GM21528 (cell line): ENCODE data around the gene KLF13.
A peak's percentile ranks its signal among the peaks of the same experiment; 100 is the strongest.

ENCODE experiments used
- ATAC-seq: cut with Tn5 transposase; IDR thresholded peaks from one replicate; pipeline ENCODE4 v1.9.1; 2021; ENCODE audit warnings: mild to moderate bottlenecking, moderate library complexity; ENCODE audit not compliant: unreplicated experiment, low FRiP score

Gene KLF13

GRCh38 chr15:31326156-31326874 lies at the start of gene KLF13:
KLF13 (plus strand) TSS chr15:31326835; CDS start chr15:31327213, 378 bp downstream.
- ATAC-seq = peak; percentile 62

- ATAC-seq = no peak
Observed at GRCh38 chr15:31277335-31278060, 49.1 kb upstream of the KLF13 start.

DNA sequence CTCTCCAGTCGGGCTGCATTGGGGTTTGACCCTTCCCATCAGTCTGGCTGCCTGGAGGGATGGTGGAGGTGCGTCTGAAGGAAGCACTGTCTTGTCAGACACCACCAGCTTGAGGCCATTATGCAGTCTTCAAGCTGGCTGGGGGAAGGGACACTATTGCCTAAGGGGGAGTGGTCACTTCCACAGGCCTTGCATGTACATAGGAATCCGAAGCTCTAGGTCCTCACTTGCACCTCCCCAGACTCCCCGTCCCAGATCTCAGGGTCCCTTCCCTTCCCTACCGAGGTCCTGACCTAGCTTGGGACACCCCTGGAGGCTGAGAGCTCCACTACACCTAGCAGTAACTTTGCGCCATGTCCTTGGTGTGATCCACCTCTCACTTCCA lies 48.6 kb upstream of the KLF13 start:
- ATAC-seq = no peak

- no peak for ATAC-seq
Observed at GRCh38 chr15:31278544-31279220, 48.0 kb upstream of the KLF13 start.

GRCh38 chr15:31279221-31280045 lies 47.2 kb upstream of the KLF13 start:
- no peak for ATAC-seq

- no peak for ATAC-seq
Observed at GRCh38 chr15:31280046-31280830, 46.4 kb upstream of the KLF13 start.

GRCh38 chr15:31280831-31281216 lies 45.8 kb upstream of the KLF13 start:
- no peak for ATAC-seq

DNA sequence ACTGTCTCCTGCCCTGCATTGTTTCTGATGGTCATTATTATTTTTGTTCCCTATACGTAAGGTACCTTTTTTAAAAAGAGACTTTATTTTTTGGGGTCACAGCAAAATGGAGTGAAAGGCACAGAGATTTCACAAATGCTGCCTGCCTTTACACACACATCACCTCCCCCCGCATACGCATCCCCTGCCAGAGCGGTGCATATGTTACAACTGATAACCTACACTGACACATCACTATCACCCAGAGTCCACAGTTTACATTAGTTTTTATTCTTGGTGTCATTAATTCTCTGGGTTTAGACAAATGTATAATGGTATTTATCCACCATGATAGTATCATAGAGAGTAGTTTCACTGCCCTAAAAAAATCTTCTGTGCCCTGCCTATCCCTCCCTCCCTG lies 43.6 kb upstream of the KLF13 start:
- no peak for ATAC-seq

- ATAC-seq = peak; percentile 68
Observed at GRCh38 chr15:31285772-31286261, 40.8 kb upstream of the KLF13 start.

- no peak for ATAC-seq
Observed at GRCh38 chr15:31291048-31291578, 35.5 kb upstream of the KLF13 start.

GRCh38 chr15:31292391-31293015 lies 34.1 kb upstream of the KLF13 start:
- ATAC-seq = no peak

- ATAC-seq = no peak
Observed at GRCh38 chr15:31293655-31294054, 33.0 kb upstream of the KLF13 start.

DNA sequence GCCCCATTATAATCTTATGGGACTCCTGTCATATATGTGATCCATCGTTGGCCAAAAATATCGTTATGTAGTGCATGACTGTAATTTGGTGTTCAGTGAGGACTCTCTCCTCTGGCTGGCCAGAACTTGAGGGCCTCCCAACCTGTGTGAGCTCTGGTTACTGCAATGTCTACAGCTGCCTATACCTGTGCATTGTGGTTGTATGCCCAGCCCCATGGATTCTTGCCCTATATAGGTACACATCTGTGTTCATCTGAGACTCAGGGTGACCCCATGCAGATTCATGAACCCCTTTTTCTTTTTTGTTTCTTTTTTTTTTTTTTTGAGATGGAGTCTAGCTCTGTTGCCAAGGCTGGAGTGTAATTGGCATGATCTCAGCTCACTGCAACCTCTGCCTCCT lies 32.6 kb upstream of the KLF13 start:
- no peak for ATAC-seq

- no peak for ATAC-seq
Observed at GRCh38 chr15:31295658-31296057, 31.0 kb upstream of the KLF13 start.

DNA sequence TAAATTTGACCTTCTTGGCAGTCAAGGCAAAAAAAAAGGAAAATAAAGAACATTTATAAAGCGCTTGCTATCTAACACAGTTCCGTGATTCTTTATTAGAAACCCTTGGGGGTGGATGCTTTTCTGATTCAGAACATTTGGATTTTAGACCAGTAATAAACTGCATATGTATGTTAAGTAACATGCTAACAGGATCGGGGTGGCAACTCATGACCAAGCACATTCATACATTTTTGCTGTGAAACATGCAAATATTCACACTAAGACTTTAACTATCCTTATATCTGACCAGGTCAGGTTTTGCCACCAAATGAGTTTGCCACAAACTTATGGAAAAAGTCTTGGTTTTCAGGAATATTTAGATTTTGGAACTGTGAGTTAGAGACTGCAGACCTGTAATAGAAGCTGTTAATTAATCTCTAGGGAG lies 30.4 kb upstream of the KLF13 start:
- no peak for ATAC-seq

DNA sequence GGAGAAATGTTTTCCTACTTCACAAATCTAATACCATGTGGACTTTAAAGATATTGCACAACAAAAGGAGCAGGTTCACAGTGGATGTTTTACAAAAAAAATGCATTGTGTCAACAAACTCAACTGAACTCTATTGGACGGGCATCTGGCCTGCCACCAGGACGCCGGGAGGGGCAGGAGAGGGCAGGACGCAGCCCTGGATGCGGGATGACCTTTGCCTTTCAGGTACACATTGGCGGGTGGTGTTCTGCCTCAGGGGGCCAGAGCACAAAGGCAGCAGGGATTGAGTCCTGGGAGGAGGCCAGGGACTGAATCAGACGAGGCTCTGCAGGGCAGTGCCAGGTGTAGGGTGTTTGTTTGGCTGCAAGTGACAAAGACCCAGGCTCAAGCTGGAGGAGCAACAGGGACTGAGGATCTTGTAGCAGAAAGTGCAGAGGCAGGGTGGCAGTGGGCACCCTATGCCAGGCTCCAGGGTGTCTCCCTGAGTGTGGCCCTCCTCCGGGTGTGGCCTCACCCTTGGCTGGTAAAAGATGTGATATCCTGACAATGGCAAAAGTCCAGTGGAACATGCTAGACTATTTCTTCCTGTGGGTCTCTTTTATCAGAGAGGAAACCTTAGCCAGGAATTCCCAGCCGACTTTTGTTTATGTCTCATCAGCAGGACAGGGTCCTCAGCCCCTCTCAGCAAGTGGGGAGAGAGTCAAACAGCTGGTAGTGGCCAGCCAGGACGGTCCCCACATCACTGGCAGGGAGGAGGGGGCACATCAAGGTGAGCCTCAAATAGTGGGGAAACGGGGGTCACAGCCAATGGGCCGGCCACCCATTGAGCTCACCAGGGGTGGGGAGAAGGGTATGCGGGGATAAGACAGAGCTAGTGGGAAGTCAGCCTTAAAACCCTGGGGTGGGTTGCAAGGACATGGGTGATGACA lies 29.7 kb upstream of the KLF13 start:
- no peak for ATAC-seq

- ATAC-seq = no peak
Observed at GRCh38 chr15:31297575-31298456, 28.8 kb upstream of the KLF13 start.
